Neural cell (in vitro differentiated cells): ENCODE results near the gene ACSL6. TPM values are rescaled to one million over a fixed set of nuclear protein-coding genes. Genes with fewer than 3 reads are reported as not detected.

Experiments
- H2AFZ ChIP-seq: fragments of 200-600, 300-800 bp; sonication (generic), shearing (Covaris generic); 2 replicates; pipeline ENCODE4 v1.6.0; 2014; ENCODE audit warnings: low read depth, mild to moderate bottlenecking, antibody characterized with exemption, low read length, moderate library complexity
- H3F3A ChIP-seq: fragments of 200-600 bp; shearing (Covaris generic); 2 replicates; pipeline ENCODE4 v1.6.1; 2016; ENCODE audit warnings: mild to moderate bottlenecking, moderate library complexity, mixed read lengths, antibody characterized with exemption, low read length; ENCODE audit not compliant: insufficient read depth, poor library complexity, severe bottlenecking
- H3K27ac ChIP-seq: fragments of 200-600, 300-800 bp; sonication (generic), shearing (Covaris generic); 2 replicates; pipeline ENCODE4 v1.5.1; 2014; ENCODE audit warnings: mild to moderate bottlenecking, low read length, moderate library complexity
- H3K27me3 ChIP-seq: fragments of 300-800, 200-600 bp; sonication (generic), shearing (Covaris generic); 2 replicates; pipeline ENCODE4 v1.6.0; 2014; ENCODE audit warnings: mild to moderate bottlenecking, low read depth, low read length, moderate library complexity; ENCODE audit not compliant: insufficient read depth
- H3K36me3 ChIP-seq: fragments of 300-800, 200-600 bp; sonication (generic), shearing (Covaris generic); 2 replicates; pipeline ENCODE4 v1.5.1; 2014; ENCODE audit warnings: mild to moderate bottlenecking, antibody characterized with exemption, low read length, moderate library complexity; ENCODE audit not compliant: insufficient read depth
- H3K4me2 ChIP-seq: fragments of 300-800, 200-600 bp; sonication (generic), shearing (Covaris generic); 2 replicates; pipeline ENCODE4 v1.6.0; 2014; ENCODE audit warnings: mild to moderate bottlenecking, low read length
- H3K4me3 ChIP-seq: fragments of 300-800, 200-600 bp; sonication (generic), shearing (Covaris generic); 2 replicates; pipeline ENCODE4 v1.5.1; 2014; ENCODE audit warnings: mild to moderate bottlenecking, low read length, moderate library complexity
- H3K79me2 ChIP-seq: fragments of 200-600 bp; shearing (Covaris generic); replicated peaks from 2 replicates; pipeline ENCODE4 v1.6.0; 2014; ENCODE audit warnings: mild to moderate bottlenecking, low read length, moderate library complexity; ENCODE audit not compliant: insufficient read depth
- H3K9ac ChIP-seq: fragments of 300-800, 200-600 bp; sonication (generic), shearing (Covaris generic); 2 replicates; pipeline ENCODE4 v1.6.1; 2016; ENCODE audit warnings: mild to moderate bottlenecking, low read length, mixed read lengths
- H3K9me2 ChIP-seq: fragments of 200-600 bp; shearing (Covaris generic); 2 replicates; pipeline ENCODE4 v1.6.1; 2016; ENCODE audit warnings: mild to moderate bottlenecking, low read length, mixed read lengths; ENCODE audit not compliant: insufficient read depth
- H3K9me3 ChIP-seq: fragments of 200-600, 300-800 bp; sonication (generic), shearing (Covaris generic); 2 replicates; pipeline ENCODE4 v1.6.1; 2016; ENCODE audit warnings: mild to moderate bottlenecking, mixed run types, low read length, moderate library complexity, mixed read lengths
- H4K20me1 ChIP-seq: fragments of 200-600 bp; shearing (Covaris generic); 2 replicates; pipeline ENCODE4 v1.6.1; 2016; ENCODE audit warnings: mild to moderate bottlenecking, mixed run types; ENCODE audit not compliant: insufficient read depth
- CTCF ChIP-seq: fragments of 450-650 bp; IDR thresholded peaks from 2 replicates; pipeline ENCODE4 v1.5.1; 2014; ENCODE audit warnings: antibody characterized with exemption, mild to moderate bottlenecking, moderate library complexity; ENCODE audit not compliant: poor library complexity, severe bottlenecking
- EP300 ChIP-seq: fragments of 450-650 bp; conservative IDR thresholded peaks from 2 replicates; pipeline ENCODE4 v1.6.1; 2014; ENCODE audit warnings: antibody characterized with exemption, mild to moderate bottlenecking, moderate library complexity; ENCODE audit not compliant: poor library complexity, severe bottlenecking
- EZH2 ChIP-seq: fragments of 200-600, 300-800 bp; shearing (Covaris generic), sonication (generic); IDR thresholded peaks from 2 replicates; pipeline ENCODE4 v1.6.1; 2014; ENCODE audit warnings: antibody characterized with exemption, low read length, borderline replicate concordance, mild to moderate bottlenecking; ENCODE audit not compliant: insufficient read depth, poor library complexity, severe bottlenecking
- MXI1 ChIP-seq: fragments of 450-650 bp; conservative IDR thresholded peaks from 2 replicates; pipeline ENCODE4 v1.6.1; 2014; ENCODE audit warnings: antibody characterized with exemption, mild to moderate bottlenecking; ENCODE audit not compliant: poor library complexity, severe bottlenecking
- POLR2AphosphoS5 ChIP-seq: IDR thresholded peaks from 2 replicates; pipeline ENCODE4 v1.6.1; 2012
- RAD21 ChIP-seq: fragments of 450-650 bp; conservative IDR thresholded peaks from 2 replicates; pipeline ENCODE4 v1.6.1; 2014; ENCODE audit warnings: antibody characterized with exemption, mild to moderate bottlenecking, moderate library complexity
- SMC3 ChIP-seq: fragments of 450-650 bp; conservative IDR thresholded peaks from 2 replicates; pipeline ENCODE4 v1.6.1; 2014; ENCODE audit warnings: antibody characterized with exemption, mild to moderate bottlenecking, moderate library complexity; ENCODE audit not compliant: poor library complexity
- TAF1 ChIP-seq: IDR thresholded peaks from 2 replicates; pipeline ENCODE4 v1.6.1; 2012; ENCODE audit warnings: low read depth
- polyA plus RNA-seq: library from polyadenylated mRNA; depleted of rRNA; stranded (reverse); fragments of >200 nt; gene quantifications from 2 replicates; pipeline ENCODE4 v1.2.3, GENCODE V29; 2014
- TF ChIP-seq, protein P1 (sequence below): IDR thresholded peaks from 2 replicates; pipeline ENCODE4 v1.6.1; 2012; ENCODE audit warnings: borderline replicate concordance

ACSL6 gene
- polyA plus RNA-seq, 1 donor from 2014 or later: 30.5 TPM

- no peak overlapping the region for H3K9ac ChIP-seq
- H3K9me3 ChIP-seq: no peaks in the 10 kb centered on the region
- H3K27ac ChIP-seq: no peak overlapping the region
- H4K20me1 ChIP-seq: no peaks in the 10 kb centered on the region
- H3K4me2 ChIP-seq: no peak overlapping the region
- no peaks in the 10 kb centered on the region for H3F3A ChIP-seq
- H3K27me3 ChIP-seq: no peaks in the 10 kb centered on the region
- no peak overlapping the region for H2AFZ ChIP-seq
- H3K36me3 ChIP-seq: no peaks in the 10 kb centered on the region
- H3K4me3 ChIP-seq: no peak overlapping the region
- no peaks in the 10 kb centered on the region for H3K79me2 ChIP-seq
- TF ChIP-seq POLR2AphosphoS5: no peak
- TF ChIP-seq MXI1: no peak
- TF ChIP-seq TAF1: no peak
- no peak for TF ChIP-seq EZH2
- TF ChIP-seq SMC3: no peak
- no peak for TF ChIP-seq RAD21
- TF ChIP-seq CTCF: no peak
- no peak for TF ChIP-seq EP300
- TF ChIP-seq, protein P1, sequence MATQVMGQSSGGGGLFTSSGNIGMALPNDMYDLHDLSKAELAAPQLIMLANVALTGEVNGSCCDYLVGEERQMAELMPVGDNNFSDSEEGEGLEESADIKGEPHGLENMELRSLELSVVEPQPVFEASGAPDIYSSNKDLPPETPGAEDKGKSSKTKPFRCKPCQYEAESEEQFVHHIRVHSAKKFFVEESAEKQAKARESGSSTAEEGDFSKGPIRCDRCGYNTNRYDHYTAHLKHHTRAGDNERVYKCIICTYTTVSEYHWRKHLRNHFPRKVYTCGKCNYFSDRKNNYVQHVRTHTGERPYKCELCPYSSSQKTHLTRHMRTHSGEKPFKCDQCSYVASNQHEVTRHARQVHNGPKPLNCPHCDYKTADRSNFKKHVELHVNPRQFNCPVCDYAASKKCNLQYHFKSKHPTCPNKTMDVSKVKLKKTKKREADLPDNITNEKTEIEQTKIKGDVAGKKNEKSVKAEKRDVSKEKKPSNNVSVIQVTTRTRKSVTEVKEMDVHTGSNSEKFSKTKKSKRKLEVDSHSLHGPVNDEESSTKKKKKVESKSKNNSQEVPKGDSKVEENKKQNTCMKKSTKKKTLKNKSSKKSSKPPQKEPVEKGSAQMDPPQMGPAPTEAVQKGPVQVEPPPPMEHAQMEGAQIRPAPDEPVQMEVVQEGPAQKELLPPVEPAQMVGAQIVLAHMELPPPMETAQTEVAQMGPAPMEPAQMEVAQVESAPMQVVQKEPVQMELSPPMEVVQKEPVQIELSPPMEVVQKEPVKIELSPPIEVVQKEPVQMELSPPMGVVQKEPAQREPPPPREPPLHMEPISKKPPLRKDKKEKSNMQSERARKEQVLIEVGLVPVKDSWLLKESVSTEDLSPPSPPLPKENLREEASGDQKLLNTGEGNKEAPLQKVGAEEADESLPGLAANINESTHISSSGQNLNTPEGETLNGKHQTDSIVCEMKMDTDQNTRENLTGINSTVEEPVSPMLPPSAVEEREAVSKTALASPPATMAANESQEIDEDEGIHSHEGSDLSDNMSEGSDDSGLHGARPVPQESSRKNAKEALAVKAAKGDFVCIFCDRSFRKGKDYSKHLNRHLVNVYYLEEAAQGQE: no peak
- H3K9me2 ChIP-seq: no peaks in the 10 kb centered on the region
These were observed 34.8 kb downstream of the ACSL6 start for GRCh38 chr5:131976414-131977211.

DNA sequence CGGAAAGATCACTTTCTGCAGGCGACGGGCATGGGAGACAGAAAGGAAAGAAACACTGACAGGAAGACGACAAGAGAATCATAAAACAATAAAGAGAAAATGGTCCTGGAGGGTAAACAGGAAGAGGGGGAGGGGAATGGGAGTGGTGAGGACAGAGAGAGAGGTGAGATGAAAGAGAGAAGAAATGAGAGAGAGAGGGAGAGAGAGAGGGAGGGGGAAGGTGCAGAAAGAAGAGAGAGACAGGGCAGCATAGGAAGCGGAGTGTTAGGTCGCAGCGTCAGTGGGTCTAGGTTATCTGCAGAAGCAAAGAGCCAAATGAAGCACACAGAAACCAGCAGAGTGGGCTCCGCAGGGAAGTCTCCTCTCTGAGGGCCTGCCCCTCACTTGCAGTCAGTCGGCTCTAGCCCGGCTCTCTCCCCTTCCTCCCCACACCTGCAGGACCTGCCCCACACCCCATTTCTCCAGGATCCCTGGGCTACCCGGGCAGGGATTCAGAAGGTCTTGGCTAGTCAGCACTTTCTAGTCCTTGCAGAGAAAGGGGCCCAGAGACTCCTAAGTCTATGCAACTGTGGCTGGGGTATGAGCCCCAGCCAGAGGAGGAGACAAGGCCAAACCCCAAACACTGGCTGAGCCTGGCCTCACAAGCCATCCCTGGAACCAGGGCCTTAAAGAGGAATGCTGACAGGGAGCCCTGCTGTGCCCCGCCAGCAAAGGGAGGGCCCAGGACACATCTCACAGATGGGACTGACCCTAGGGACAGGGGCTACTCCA lies 36.3 kb downstream of the ACSL6 start:
- Histone ChIP-seq H3K9ac (no peak overlapping the region), H3K4me3 (no peak overlapping the region), H3K36me3 (no peaks in the 10 kb centered on the region), H3K4me2 (no peak overlapping the region), H3K79me2 (no peaks in the 10 kb centered on the region), H4K20me1 (no peaks in the 10 kb centered on the region), H3F3A (no peaks in the 10 kb centered on the region), H3K9me2 (no peaks in the 10 kb centered on the region), H3K9me3 (no peaks in the 10 kb centered on the region), H2AFZ (no peak overlapping the region), H3K27me3 (no peaks in the 10 kb centered on the region), H3K27ac (no peak overlapping the region)
- TF ChIP-seq POLR2AphosphoS5: no peak
- no peak for TF ChIP-seq EP300
- TF ChIP-seq SMC3: no peak
- no peak for TF ChIP-seq MXI1
- TF ChIP-seq CTCF: no peak
- TF ChIP-seq TAF1: no peak
- TF ChIP-seq EZH2: no peak
